ENCODE data around the gene ERV3-1. TPM values are rescaled to one million over a fixed set of nuclear protein-coding genes. Genes with fewer than 3 reads are reported as not detected.
"Not testable (repeated sequence)": the region's sequence is repeated elsewhere in the genome, so short reads cannot be mapped to it uniquely, and the experiment has no call there.

Gene ERV3-1
- total RNA-seq, 1 donor from 2014 or later: 32.0 TPM

DNA sequence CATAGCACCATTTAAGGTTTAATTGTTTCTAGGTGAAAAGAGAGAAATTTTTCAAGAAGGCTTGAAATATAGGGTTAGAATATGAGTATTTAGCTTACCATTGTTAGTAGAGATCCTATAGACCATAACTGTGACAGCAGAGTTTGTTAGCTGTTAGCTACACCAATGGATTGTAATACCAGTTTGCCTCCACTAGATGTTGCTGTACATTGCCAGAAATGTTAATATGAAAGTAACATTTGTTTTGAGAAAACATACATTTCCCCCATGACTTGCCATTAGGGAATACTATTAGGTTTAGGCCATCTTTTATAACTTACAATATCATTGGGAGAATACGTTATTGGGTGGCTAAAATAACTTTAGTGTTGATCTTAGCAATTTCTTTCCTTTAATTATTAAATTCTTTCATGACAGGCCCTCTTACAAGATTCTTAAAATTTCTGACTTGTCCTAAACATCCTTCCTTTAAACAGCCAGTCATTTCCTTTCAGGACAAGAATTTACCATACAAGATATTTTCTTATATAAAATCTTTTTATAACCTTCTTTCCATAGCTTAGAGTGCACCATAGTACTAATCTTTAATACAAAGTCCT is 55.1 kb downstream of the ERV3-1 start:
- Histone ChIP-seq H3K27ac (no peak overlapping the region), H3K27me3 (ENCODE audit: low read depth) (peaks cover 13% of the 10 kb centered on the region), H3K4me3 (no peak overlapping the region), H3K4me1 (peaks cover 9% of the 10 kb centered on the region), H3K9me3 (no peaks in the 10 kb centered on the region), H3K36me3 (no peaks in the 10 kb centered on the region)
- DNase-seq (no peak), ATAC-seq (peak; percentile 73 to 83)
- intact Hi-C loops (cut with DNase I): no loop called here
- TF ChIP-seq, protein P1, sequence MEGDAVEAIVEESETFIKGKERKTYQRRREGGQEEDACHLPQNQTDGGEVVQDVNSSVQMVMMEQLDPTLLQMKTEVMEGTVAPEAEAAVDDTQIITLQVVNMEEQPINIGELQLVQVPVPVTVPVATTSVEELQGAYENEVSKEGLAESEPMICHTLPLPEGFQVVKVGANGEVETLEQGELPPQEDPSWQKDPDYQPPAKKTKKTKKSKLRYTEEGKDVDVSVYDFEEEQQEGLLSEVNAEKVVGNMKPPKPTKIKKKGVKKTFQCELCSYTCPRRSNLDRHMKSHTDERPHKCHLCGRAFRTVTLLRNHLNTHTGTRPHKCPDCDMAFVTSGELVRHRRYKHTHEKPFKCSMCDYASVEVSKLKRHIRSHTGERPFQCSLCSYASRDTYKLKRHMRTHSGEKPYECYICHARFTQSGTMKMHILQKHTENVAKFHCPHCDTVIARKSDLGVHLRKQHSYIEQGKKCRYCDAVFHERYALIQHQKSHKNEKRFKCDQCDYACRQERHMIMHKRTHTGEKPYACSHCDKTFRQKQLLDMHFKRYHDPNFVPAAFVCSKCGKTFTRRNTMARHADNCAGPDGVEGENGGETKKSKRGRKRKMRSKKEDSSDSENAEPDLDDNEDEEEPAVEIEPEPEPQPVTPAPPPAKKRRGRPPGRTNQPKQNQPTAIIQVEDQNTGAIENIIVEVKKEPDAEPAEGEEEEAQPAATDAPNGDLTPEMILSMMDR (IDR thresholded peaks at IDR 0.05): peak; percentile 83

- H3K4me3 ChIP-seq; H3K27ac ChIP-seq; H3K36me3 ChIP-seq; H3K9me3 ChIP-seq; intact Hi-C loops (cut with DNase I); H3K4me1 ChIP-seq: not testable (repeated sequence)
- ATAC-seq: peak in 1 of 2 donors; percentile 60
- DNase-seq: peak; percentile 51
- peaks cover 17% of the 10 kb centered on the region for H3K27me3 ChIP-seq (ENCODE audit: low read depth)
These were observed 55.8 kb downstream of the ERV3-1 start for GRCh38 chr7:64950673-64951072.

GRCh38 chr7:64948774-64949173 is 57.7 kb downstream of the ERV3-1 start:
- H3K36me3 ChIP-seq; H3K4me3 ChIP-seq; DNase-seq; H3K4me1 ChIP-seq; H3K27ac ChIP-seq; H3K9me3 ChIP-seq; ATAC-seq; intact Hi-C loops (cut with DNase I): not testable (repeated sequence)
- peaks cover 21% of the 10 kb centered on the region for H3K27me3 ChIP-seq (ENCODE audit: low read depth)

- H3K9me3 ChIP-seq: no peaks in the 10 kb centered on the region
- H3K27ac ChIP-seq: no peak overlapping the region
- H3K4me1 ChIP-seq: peaks cover 9% of the 10 kb centered on the region
- H3K27me3 ChIP-seq (ENCODE audit: low read depth): peaks cover 30% of the 10 kb centered on the region
- peak; percentile 44 for DNase-seq
- H3K4me3 ChIP-seq: peak overlapping the region; percentile 49
- TF ChIP-seq, protein P1 (IDR thresholded peaks at IDR 0.05): no peak
- intact Hi-C loops (cut with DNase I): no loop called here
- H3K36me3 ChIP-seq: no peaks in the 10 kb centered on the region
- ATAC-seq: peak; percentile 68 to 75
These were observed 59.1 kb downstream of the ERV3-1 start for GRCh38 chr7:64947252-64948000.

- ATAC-seq (peak; percentile 21 to 48), DNase-seq (no peak)
- intact Hi-C loops (cut with DNase I): no loop called here
- TF ChIP-seq, protein P1 (IDR thresholded peaks at IDR 0.05): no peak
- H3K36me3 ChIP-seq: no peaks in the 10 kb centered on the region
- H3K27ac ChIP-seq: no peak overlapping the region
- H3K9me3 ChIP-seq: no peaks in the 10 kb centered on the region
- H3K27me3 ChIP-seq (ENCODE audit: low read depth): peaks cover 30% of the 10 kb centered on the region
- H3K4me3 ChIP-seq: no peak overlapping the region
- peaks cover 9% of the 10 kb centered on the region for H3K4me1 ChIP-seq
These were observed 59.7 kb downstream of the ERV3-1 start for GRCh38 chr7:64946772-64947171.

DNA sequence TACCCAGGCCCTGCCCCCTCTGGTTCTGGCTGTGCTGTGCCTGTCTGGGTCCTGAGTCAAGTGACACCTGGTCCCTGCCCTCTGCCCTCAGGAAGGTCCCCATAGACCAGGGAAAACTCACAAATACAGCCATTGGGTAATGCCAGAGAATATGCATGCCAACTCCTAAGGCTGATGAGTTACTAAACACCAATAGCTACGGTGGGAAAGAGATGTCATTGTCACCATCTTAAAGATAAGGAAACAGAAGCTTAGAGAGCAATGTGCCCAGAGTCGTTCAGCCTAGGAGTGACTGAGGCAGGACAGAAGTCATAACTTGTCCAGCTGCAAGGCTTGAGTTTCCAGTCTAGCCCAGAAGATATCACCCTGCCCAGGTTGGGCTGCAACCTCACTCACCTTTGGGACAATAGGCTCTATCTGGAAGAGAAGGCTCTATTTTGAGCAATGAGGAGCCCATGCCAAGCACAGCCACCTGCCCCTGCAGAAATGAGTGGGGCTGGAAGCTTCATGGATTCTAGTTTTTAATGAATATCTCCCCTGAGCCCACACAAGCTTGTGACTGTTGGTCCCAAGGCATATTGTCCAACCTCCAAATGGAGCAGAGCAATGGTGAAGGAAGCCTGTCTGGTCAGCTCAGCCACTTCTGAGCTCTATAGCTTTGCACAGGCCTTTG is 60.8 kb downstream of the ERV3-1 start:
- no peak overlapping the region for H3K4me3 ChIP-seq
- no peak for DNase-seq
- ATAC-seq: no peak
- no peaks in the 10 kb centered on the region for H3K36me3 ChIP-seq
- peaks cover 30% of the 10 kb centered on the region for H3K27me3 ChIP-seq (ENCODE audit: low read depth)
- no peak overlapping the region for H3K27ac ChIP-seq
- intact Hi-C loops (cut with DNase I): no loop called here
- no peaks in the 10 kb centered on the region for H3K9me3 ChIP-seq
- TF ChIP-seq, protein P1 (IDR thresholded peaks at IDR 0.05): no peak
- peaks cover 9% of the 10 kb centered on the region for H3K4me1 ChIP-seq

DNA sequence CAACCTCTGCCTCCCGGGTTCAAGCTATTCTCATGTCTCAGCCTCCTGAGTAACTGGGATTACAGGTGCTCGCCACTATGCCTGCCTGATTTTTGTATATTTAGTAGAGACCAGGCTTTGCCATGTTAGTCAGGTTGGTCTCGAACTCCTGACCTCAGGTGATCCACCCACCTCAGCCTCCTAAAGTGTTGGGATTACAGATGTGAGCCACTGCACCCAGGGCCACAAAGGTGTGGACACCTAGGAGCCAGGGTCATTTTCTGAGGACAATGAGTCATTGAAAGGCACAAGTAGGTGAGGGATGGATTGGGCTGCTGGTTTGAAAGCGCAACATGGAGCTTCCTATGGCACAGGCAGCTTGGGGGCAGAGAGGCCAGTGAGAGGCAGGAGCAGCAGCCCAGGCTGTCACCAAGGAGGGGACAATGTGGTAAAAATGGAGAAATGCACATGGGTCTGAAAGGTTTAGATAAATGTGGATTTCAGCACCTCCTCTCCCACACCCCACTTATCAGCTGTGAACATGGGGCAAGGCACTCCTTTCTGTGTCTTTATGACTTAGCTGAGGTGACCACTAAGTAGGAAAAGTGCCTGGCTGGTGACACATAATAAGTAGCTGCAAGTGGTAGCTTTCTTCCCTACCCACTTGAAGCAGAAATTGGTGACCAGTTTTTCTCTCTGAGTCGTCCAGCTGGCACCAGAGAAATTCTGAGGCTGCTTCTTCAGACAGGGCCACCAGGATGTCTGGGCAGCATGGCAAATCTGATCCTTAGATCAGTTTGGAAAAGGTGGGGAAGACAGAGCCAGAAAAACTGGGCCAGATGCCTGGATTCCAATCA is 61.6 kb downstream of the ERV3-1 start:
- H3K4me3 ChIP-seq; intact Hi-C loops (cut with DNase I); H3K9me3 ChIP-seq; H3K4me1 ChIP-seq; DNase-seq; H3K36me3 ChIP-seq; H3K27ac ChIP-seq; ATAC-seq: not testable (repeated sequence)
- peaks cover 30% of the 10 kb centered on the region for H3K27me3 ChIP-seq (ENCODE audit: low read depth)
